Measurements from ENCODE around the gene SHB.

GRCh38 chr9:38017149-38017884, 51.7 kb downstream of the SHB start:
- peak in 3 of 4 experiments; percentile 48 to 82 (median 72) for TF ChIP-seq CTCF (IDR thresholded peaks at IDR 0.05)
- no peak for TF ChIP-seq POLR2A (IDR thresholded peaks at IDR 0.05)
- TF ChIP-seq POLR2AphosphoS5 (IDR thresholded peaks at IDR 0.05), result peak; percentile 82

All from prostate gland (tissue), 2 donors.